Measurements from ENCODE around the gene NTN5. TPM values are rescaled to one million over a fixed set of nuclear protein-coding genes. Genes with fewer than 3 reads are reported as not detected.

NTN5 gene
- total and polyA plus RNA-seq, 9 of the 15 experiments (the other 6 are each of a cell fraction or from before 2014, with no cell fraction given), result not detected

- TF ChIP-seq CREM (IDR thresholded peaks at IDR 0.05; ENCODE audit: low read depth), result peak; percentile 48
- 0 out of 4 replicates have a peak, but pooled peaks of 1 of the 2 experiments have one; percentile 31 for TF ChIP-seq ZNF318 (IDR thresholded peaks at IDR 0.05; ENCODE audit: borderline replicate concordance in 1 of 2, low read depth in 1 of 2)
- TF ChIP-seq JUND (IDR thresholded peaks at IDR 0.05; ENCODE audit: borderline replicate concordance, low read depth, low read length), result peak; percentile 41; the same call in 1 of the 2 replicates
- no peak; the same call in 2 of the 3 replicates for TF ChIP-seq JUND (tag; IDR thresholded peaks at IDR 0.05; ENCODE audit: borderline replicate concordance, low read depth, low read length)
- no peak for TF ChIP-seq ZNF124 (CRISPR knock-in tag; IDR thresholded peaks at IDR 0.05)
- peak; percentile 79; the same call in 1 of the 2 replicates for TF ChIP-seq ZBTB1 (CRISPR knock-in tag; IDR thresholded peaks at IDR 0.05; ENCODE audit: borderline replicate concordance, low read depth)
- peak; percentile 64 for TF ChIP-seq TCF3 (CRISPR knock-in tag; IDR thresholded peaks at IDR 0.05)
- peak in 1 of 2 experiments; percentile 44; a peak in 1 of 4 replicates for TF ChIP-seq HDAC1 (IDR thresholded peaks at IDR 0.05)
- 0 out of 2 replicates have a peak, but pooled peaks have one; percentile 42 for TF ChIP-seq ZNF766 (CRISPR knock-in tag; conservative IDR thresholded peaks at IDR 0.05)
- no peak for TF ChIP-seq ELF1 (tag; IDR thresholded peaks at IDR 0.05)
- peak; percentile 97 for TF ChIP-seq CBFB (CRISPR knock-in tag; IDR thresholded peaks at IDR 0.05)
- no peak for TF ChIP-seq PML (IDR thresholded peaks at IDR 0.05; ENCODE audit: low read length)
- no peak for TF ChIP-seq ZNF583 (CRISPR knock-in tag; IDR thresholded peaks at IDR 0.05)
- no peak for TF ChIP-seq ZNF511 (CRISPR knock-in tag; IDR thresholded peaks at IDR 0.05)
- TF ChIP-seq KDM2B (CRISPR knock-in tag; IDR thresholded peaks at IDR 0.05), result no peak
- TF ChIP-seq ESRRA (IDR thresholded peaks at IDR 0.05; ENCODE audit: borderline replicate concordance, low read depth), result peak; percentile 85; the same call in 1 of the 2 replicates
- TF ChIP-seq ZNF395 (CRISPR knock-in tag; IDR thresholded peaks at IDR 0.05), result peak; percentile 66; the same call in 1 of the 2 replicates
- peak in 1 of 2 experiments; percentile 94; a peak in 2 of 4 replicates for TF ChIP-seq MLLT1 (IDR thresholded peaks at IDR 0.05)
Measured at GRCh38 chr19:48681127-48681470, 8.3 kb upstream of the NTN5 start (continued).
